Brain microvascular endothelial cell (primary cell): ENCODE results near the gene ZNF207.
"Not testable (repeated sequence)": the region's sequence is repeated elsewhere in the genome, so short reads cannot be mapped to it uniquely, and the experiment has no call there.

Experiments used
- DNase-seq: peaks from one replicate; pipeline ENCODE4 v3.0.0-alpha.2; 2020
- H3K27ac ChIP-seq: fragments of 250-450 bp; sonication (Bioruptor Pico); 2 replicates; pipeline ENCODE4 v1.5.1; 2020; ENCODE audit warnings: mild to moderate bottlenecking, moderate library complexity
- H3K27me3 ChIP-seq: fragments of 250-450 bp; sonication (Bioruptor Pico); replicated peaks from 2 replicates; pipeline ENCODE4 v1.5.1; 2020; ENCODE audit warnings: mild to moderate bottlenecking
- H3K36me3 ChIP-seq: fragments of 250-450 bp; sonication (Bioruptor Pico); replicated peaks from 2 replicates; pipeline ENCODE4 v1.5.1; 2020; ENCODE audit warnings: mild to moderate bottlenecking
- H3K4me3 ChIP-seq: 2 replicates; pipeline ENCODE4 v1.5.1; 2011; ENCODE audit warnings: low read depth, mild to moderate bottlenecking, control low read depth, low read length, moderate library complexity
- in situ Hi-C: cut with HindIII; loops from 2 replicates; pipeline ENCODE4 v1.10.0; 2017; ENCODE audit warnings: low sequenced_read_pairs, low pct_ligation_motif_present
- TF ChIP-seq, protein P1 (sequence below): IDR thresholded peaks from 2 replicates; pipeline ENCODE4 v1.5.1; 2011; ENCODE audit warnings: low read depth, mild to moderate bottlenecking, moderate library complexity, low read length, control low read depth, inconsistent platforms; ENCODE audit errors: missing control alignments

Gene ZNF207

GRCh38 chr17:32398946-32399345 is 49.0 kb downstream of the ZNF207 start:
- H3K4me3 ChIP-seq = no peak overlapping the region
- H3K27ac ChIP-seq = no peak overlapping the region
- H3K36me3 ChIP-seq = no peaks in the 10 kb centered on the region
- in situ Hi-C loops = no loop called here
- TF ChIP-seq, protein P1, sequence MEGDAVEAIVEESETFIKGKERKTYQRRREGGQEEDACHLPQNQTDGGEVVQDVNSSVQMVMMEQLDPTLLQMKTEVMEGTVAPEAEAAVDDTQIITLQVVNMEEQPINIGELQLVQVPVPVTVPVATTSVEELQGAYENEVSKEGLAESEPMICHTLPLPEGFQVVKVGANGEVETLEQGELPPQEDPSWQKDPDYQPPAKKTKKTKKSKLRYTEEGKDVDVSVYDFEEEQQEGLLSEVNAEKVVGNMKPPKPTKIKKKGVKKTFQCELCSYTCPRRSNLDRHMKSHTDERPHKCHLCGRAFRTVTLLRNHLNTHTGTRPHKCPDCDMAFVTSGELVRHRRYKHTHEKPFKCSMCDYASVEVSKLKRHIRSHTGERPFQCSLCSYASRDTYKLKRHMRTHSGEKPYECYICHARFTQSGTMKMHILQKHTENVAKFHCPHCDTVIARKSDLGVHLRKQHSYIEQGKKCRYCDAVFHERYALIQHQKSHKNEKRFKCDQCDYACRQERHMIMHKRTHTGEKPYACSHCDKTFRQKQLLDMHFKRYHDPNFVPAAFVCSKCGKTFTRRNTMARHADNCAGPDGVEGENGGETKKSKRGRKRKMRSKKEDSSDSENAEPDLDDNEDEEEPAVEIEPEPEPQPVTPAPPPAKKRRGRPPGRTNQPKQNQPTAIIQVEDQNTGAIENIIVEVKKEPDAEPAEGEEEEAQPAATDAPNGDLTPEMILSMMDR = no peak
- no peaks in the 10 kb centered on the region for H3K27me3 ChIP-seq
- DNase-seq = no peak

- DNase-seq, H3K27me3 ChIP-seq, H3K4me3 ChIP-seq, in situ Hi-C loops, H3K36me3 ChIP-seq, H3K27ac ChIP-seq: not testable (repeated sequence)
Observed at GRCh38 chr17:32410085-32410484, 60.1 kb downstream of the ZNF207 start.

GRCh38 chr17:32426894-32427293 is 76.9 kb downstream of the ZNF207 start:
- in situ Hi-C loops = no loop called here
- no peak overlapping the region for H3K4me3 ChIP-seq
- H3K27ac ChIP-seq = no peak overlapping the region

GRCh38 chr17:32429598-32429997 is 79.6 kb downstream of the ZNF207 start:
- H3K36me3 ChIP-seq = no peaks in the 10 kb centered on the region

More at GRCh38 chr17:32426894-32427293, 76.9 kb downstream of the ZNF207 start:
- no peak for DNase-seq
- TF ChIP-seq, protein P1 = no peak
- H3K27me3 ChIP-seq = no peaks in the 10 kb centered on the region
- H3K36me3 ChIP-seq = no peaks in the 10 kb centered on the region

More at GRCh38 chr17:32429598-32429997, 79.6 kb downstream of the ZNF207 start:
- no peak overlapping the region for H3K4me3 ChIP-seq
- H3K27ac ChIP-seq = no peak overlapping the region
- TF ChIP-seq, protein P1 = no peak
- no peaks in the 10 kb centered on the region for H3K27me3 ChIP-seq
- no peak for DNase-seq
- in situ Hi-C loops = no loop called here
